Suprapubic skin (tissue), 3 donors: ENCODE results near the gene ANO8.

Experiments
- CTCF ChIP-seq, 2 donors: fragments of 200-600 bp in 1 of 2; fragments of 450-650 bp in 1 of 2; sonication (generic) in 1 of 2; IDR thresholded peaks; one replicate each; pipeline ENCODE4 v1.5.1; 2016 to 2019; ENCODE audit warnings: antibody characterized with exemption in 2 of 2, mild to moderate bottlenecking in 1 of 2, moderate library complexity in 1 of 2
- POLR2A ChIP-seq, 2 donors: fragments of 450-650 bp; IDR thresholded peaks; one replicate each; pipeline ENCODE4 v1.6.1; 2017; ENCODE audit warnings: antibody characterized with exemption in 2 of 2, mild to moderate bottlenecking in 2 of 2, moderate library complexity in 2 of 2

- TF ChIP-seq CTCF (IDR thresholded peaks at IDR 0.05), result no peak
- no peak for TF ChIP-seq POLR2A (IDR thresholded peaks at IDR 0.05)
These were observed 5.0 kb downstream of the ANO8 start for GRCh38 chr19:17329366-17330261.
